Occipital lobe (tissue), 2 donors: ENCODE data around the gene MAMDC2. TPM values are rescaled to one million over a fixed set of nuclear protein-coding genes. Genes with fewer than 3 reads are reported as not detected.
A peak's percentile ranks its signal among the peaks of the same experiment; 100 is the strongest.

Experiments used
- DNase-seq: peaks from one replicate; lab custom pipeline; 2025; lab: John Stamatoyannopoulos, UW
- total RNA-seq: library from RNA; depleted of rRNA; stranded (reverse); fragments of >200 nt; gene quantifications from one replicate; pipeline ENCODE4 v1.2.3, GENCODE V29; 2014

MAMDC2 gene
- total RNA-seq: 3.0 TPM

- DNase-seq: peak; percentile 26
Observed at GRCh38 chr9:70043689-70044489, at the start of gene MAMDC2. Gene MAMDC2, plus strand, starts transcription at chr9:70043848. Its CDS starts 350 bp downstream, at chr9:70044198.

- DNase-seq: no peak
Observed at GRCh38 chr9:69995846-69996245, 47.8 kb upstream of the MAMDC2 start.

GRCh38 chr9:69996967-69997366, 46.7 kb upstream of the MAMDC2 start:
- no peak for DNase-seq

- DNase-seq: no peak
Observed at GRCh38 chr9:69997524-69997923, 46.1 kb upstream of the MAMDC2 start.

GRCh38 chr9:69999315-69999714, 44.3 kb upstream of the MAMDC2 start:
- no peak for DNase-seq

GRCh38 chr9:70000469-70000868, 43.2 kb upstream of the MAMDC2 start:
- no peak for DNase-seq

GRCh38 chr9:70003901-70004714, 39.5 kb upstream of the MAMDC2 start:
- no peak for DNase-seq

- DNase-seq: no peak
Observed at GRCh38 chr9:70006306-70006705, 37.3 kb upstream of the MAMDC2 start.

GRCh38 chr9:70007831-70008230, 35.8 kb upstream of the MAMDC2 start:
- DNase-seq: no peak

- DNase-seq: no peak
Observed at GRCh38 chr9:70010015-70010414, 33.6 kb upstream of the MAMDC2 start.

- DNase-seq: no peak
Observed at GRCh38 chr9:70011366-70011765, 32.3 kb upstream of the MAMDC2 start.

- no peak for DNase-seq
Observed at GRCh38 chr9:70012569-70012968, 31.1 kb upstream of the MAMDC2 start.

GRCh38 chr9:70013598-70014196, 30.0 kb upstream of the MAMDC2 start:
- DNase-seq: no peak

GRCh38 chr9:70015099-70015498, 28.5 kb upstream of the MAMDC2 start:
- DNase-seq: no peak

- no peak for DNase-seq
Observed at GRCh38 chr9:70020217-70020616, 23.4 kb upstream of the MAMDC2 start.

GRCh38 chr9:70020991-70021571, 22.6 kb upstream of the MAMDC2 start:
- DNase-seq: peak; percentile 29

GRCh38 chr9:70028287-70028686, 15.4 kb upstream of the MAMDC2 start:
- no peak for DNase-seq

GRCh38 chr9:70030156-70030555, 13.5 kb upstream of the MAMDC2 start:
- no peak for DNase-seq

GRCh38 chr9:70031141-70031545, 12.5 kb upstream of the MAMDC2 start:
- DNase-seq: no peak

GRCh38 chr9:70034271-70034711, 9.4 kb upstream of the MAMDC2 start:
- no peak for DNase-seq

GRCh38 chr9:70035691-70036090, 8.0 kb upstream of the MAMDC2 start:
- no peak for DNase-seq

- DNase-seq: no peak
Observed at GRCh38 chr9:70036641-70037040, 7.0 kb upstream of the MAMDC2 start.
